GM19372 (cell line): ENCODE results near the gene VIPR2.
"Not testable (repeated sequence)": the region's sequence is repeated elsewhere in the genome, so short reads cannot be mapped to it uniquely, and the experiment has no call there.

ENCODE experiments used
- ATAC-seq: cut with Tn5 transposase; IDR thresholded peaks from one replicate; pipeline ENCODE4 v1.9.1; 2021; ENCODE audit warnings: mild to moderate bottlenecking, low read depth, moderate library complexity; ENCODE audit not compliant: unreplicated experiment

The VIPR2 gene

DNA sequence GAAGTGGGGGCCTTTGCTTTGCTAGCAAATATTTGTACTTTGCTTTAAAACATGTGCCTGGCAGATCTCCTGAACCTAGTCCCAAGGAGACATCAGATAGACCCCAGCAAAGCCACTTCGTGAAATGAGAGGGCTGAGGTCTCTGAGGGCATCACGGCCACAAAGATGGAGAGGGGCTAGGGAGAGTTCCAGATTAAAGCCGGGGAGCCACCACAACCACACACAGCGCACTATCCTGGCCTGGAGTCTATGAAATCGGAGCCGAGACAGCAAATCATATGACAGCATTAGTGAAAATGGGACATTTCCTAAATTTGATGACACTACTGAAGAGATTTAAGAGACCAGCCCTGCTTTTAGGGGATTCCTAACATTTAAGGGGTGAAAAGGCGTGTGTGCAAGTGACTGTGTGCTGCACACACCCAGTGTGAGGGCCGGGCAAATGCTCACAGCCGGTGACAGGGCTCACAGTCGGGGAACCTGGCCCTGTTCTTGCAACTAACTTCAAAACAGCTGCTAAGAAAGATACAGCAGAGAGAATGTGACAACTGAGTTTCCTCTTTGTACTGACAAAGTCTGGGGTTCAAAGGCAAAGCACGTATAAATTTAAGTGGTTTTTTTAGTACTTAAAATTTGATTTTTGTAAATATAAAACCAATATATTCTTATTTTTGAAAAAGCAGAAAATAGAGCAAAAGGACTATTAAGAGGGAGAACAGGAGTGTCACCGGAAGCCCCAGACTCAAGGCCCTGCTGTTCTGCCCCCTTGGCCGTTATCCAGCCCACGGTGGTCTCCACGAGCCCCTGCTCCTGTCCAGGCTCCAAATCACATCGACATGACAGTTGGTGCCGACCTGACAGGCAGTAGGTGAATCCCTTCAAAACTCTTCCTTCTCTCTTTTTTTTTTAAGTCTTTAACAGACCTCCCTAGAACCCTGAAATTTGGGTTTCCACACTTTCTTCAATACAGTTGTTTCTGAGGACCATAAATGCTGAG is 49.5 kb downstream of the VIPR2 start:
- no peak for ATAC-seq

DNA sequence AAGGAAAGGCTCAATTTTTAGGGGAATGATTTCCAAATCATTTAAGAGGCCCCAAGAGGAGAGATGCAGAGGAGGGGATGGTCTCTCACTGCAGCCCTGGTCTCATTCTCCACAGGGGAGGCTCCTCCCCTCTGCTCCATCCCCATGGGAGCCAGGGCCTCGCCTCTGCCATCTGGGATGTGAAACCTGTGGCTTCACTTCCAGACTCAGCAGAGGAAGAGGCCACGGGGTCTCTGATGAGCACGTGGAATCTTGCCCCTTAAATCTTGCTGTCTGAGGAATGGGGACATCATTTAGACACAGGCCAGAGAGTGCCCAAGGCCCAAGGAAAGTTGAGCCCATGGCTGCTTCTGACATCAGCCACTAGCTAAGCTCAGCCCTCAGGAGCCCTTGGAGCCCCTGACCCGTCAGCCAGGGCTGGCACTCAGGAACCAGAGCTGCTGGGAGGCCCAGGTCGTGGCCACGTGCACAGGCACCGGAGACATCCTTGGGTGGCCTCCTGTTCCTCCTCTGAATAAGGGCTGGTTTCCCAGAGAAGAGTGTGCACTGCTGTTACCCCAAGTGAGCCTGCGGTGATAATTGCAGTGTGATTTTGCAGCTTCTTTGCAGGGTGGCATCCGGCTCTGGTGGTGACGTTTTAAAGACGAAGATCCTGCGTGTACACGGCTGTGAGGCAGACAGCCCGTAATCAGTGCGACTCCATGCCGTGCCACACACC is 50.5 kb downstream of the VIPR2 start:
- ATAC-seq: no peak

DNA sequence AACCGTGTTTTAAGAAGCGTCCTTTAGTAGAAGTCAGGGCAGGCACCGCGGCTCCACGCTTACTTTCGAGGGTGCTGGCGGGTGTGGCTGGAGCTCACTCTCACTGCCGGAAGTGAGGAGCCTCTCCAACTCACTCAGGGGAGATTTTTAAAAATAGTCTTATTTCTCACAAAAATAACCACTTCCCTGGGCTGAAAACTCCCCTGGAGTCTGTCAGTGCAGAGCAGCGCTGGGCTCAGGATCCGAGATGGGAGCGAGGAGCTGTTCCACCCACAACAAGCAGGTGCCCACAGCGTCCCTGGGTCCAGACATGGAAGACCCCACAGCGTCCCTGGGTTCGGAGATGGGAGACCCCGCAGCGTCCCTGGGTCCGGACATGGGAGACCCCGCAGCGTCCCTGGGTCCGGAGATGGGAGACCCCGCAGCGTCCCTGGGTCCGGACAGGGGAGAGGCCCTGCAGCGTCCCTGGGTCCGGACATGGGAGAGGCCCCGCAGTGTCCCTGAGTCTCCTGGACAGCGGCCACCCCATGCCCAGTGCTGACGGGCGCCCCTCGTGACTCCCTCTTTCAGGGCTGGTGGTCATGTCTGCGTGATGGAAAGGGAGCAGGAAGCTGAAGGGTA is 51.2 kb downstream of the VIPR2 start:
- no peak for ATAC-seq

DNA sequence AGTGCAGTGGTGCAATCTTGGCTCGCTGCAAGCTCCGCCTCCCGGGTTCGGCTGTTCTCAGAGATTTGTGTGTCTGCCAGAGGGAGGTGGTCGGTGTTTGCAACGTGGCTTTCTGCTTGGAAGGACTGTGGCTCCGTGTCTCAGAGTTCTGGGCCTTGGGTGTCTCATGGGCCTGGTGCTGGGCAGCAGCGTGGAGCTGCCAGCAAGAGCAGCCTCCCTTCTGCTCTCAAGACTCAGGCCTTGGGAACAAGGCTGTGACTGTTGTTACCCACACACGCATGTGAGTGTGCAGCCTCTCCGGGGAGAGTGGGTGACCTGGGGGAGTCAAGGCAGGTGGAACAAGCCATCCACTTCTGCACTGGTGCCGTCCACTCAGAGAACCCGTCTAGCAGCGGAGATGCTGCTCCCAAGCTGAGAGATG is 52.0 kb downstream of the VIPR2 start:
- no peak for ATAC-seq

DNA sequence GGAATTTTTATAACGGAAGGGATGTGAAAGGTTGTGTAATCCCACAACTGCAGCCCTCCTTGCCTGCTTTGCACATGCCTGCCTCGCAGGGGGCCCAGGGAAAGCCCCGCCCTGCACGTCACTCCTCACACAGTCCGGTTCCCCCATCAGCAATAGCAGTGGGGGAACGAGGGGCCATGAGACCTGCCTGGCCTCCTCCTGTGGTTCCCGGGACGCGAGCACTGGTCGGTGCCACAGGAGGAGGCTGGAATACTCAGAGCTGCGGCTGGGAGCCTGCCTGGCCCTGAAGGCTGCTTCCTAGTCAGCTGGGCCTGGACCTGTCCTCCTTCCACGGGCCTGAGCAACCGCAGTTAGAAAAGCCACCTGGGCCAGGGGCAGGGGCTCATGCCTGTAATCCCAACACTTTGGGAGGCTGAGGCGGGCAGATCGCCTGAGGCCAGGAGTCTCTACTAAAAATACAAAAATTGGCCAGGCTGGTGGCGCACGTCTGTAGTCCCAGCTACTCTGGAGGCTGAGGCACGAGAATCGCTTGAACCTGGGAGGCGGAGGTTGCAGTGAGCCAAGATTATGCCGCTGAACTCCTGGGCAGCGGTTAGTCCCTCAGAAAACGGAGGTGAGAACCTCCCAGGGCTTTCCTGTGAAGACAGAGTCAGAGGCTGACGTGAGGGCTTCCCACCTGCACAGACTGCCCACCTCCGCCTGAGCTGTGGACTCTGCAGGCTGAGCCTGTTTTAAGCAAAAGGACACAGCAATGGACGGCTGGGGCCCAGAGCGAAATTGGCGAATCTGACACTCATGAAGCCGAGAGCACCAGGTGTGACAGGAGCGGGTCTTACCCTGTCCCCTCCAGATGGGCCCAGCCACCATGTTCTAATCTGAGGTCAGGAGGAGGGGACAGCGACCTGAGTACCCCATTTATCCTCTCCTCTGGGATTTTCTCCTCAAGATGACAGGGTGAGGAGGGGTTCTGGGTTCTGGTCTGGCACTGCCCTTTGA is 52.9 kb downstream of the VIPR2 start:
- no peak for ATAC-seq

DNA sequence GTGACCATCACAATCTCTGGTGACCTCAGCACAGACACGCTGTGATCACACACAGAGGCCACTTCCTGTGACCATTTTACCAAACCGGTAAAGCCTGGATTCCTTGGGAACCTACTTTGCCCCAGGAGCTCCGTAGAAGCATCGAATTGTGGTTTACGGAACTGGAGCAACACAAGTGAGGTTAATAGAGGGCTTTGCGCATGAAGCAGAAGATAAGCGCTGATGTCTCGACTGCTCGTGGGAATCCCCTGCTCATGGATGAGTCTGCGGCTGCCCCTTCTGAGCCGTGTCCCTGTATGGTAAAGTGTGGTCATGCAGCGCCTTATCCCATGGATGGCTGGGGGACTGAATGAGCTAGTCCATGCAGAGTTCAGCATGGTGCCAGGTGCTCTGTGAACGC is 53.6 kb downstream of the VIPR2 start:
- ATAC-seq: no peak

DNA sequence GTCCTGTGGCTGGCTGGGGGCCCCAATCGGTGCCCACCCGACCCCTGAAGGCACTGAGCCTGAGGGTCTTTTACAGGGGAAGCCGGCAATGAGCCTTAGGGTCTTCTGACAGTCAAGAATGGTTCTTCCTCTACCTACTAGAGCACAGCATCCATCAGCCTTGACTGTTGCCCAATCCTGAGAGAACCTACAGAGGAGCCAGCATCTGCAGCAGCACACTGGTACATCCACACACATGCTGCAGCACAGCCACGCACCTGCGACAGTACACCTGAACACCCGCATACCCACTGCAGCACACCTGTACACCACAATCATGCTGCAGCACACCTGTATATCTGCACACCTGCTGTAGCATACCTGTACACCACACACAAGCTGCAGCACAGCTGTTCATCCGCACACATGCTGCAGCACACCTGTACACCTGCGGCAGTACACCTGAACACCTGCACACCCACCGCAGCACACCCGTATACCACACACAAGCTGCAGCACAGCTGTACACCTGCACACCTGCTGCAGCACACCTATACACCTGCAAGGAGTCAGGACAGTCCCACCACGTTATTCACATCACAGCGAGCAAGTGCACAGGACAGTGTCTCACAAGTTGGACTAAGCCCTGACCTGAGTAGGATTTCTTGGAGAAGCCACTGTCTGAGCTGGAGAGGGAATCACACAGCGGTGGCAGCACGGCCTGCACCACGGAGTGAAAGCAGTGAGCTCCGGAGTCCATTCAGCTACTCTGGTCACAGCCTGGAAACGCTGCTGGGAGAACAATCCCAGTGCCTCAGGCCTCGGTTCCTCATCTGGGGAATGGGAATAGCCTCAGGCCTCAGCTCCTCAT is 56.4 kb downstream of the VIPR2 start:
- no peak for ATAC-seq

DNA sequence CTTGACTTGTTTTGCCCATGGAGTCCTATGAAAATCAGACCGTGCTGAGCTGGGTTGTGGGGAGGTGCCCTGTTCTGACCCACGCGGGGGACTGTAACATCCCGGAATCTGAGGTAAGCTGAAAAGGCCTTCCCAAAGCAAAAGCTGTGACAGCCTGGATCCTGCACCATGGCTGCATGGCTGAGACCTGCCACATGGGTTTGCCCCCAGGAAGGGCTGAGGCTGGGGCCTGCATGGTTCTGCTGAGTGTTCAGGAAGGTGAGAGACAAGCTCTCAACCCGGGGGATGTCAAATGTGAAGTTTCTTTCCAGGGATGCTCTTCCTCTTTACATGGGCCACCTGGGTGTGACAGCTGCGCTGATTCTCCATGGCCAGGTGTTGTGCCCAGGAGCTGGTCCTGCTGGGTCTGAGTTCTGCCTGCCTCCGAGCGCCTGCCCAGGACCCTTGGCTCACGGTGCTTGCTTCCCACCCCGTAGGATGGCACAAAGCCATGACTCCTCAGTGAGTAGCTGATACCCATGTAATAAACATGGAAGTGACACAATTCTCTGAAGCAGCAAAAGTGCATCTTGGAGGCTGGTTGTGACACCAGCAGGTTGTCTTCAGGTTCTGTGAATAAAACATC is 58.3 kb downstream of the VIPR2 start:
- no peak for ATAC-seq

DNA sequence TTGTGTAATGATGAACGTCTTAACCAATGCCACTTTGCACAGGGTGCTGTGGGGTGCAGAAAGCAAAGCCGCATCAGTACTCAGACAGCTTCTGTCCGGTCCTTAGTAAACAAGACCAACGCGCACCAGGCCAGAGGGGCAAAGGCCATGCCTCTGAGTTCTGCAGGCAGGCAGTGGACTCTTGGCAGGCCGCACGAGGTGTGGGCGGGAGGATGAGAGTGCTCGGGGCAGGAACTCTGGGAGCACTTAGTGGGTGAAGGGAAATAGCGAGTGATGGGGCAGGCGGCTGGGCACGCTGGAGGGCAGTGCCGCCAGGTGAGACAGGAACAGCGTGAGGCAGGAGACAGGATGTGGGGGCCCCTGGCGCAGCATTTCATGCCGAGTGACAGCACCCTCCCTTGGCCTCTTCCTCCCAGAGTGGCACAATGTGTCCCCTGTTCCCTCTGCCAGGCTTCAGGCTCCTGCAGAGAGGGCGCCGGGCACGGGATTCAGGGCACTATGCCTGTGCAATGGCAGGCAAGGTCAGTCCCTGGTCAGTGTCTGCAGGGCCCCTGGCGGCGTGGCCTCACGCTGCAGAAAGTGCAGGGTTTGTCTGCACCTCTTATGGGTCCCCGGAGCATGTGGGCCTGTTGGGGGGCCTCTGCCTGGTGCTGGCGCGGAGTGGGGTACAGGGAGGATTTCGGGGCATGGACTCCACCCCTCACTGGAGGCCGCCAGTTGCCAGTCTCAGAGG is 60.4 kb downstream of the VIPR2 start:
- no peak for ATAC-seq

DNA sequence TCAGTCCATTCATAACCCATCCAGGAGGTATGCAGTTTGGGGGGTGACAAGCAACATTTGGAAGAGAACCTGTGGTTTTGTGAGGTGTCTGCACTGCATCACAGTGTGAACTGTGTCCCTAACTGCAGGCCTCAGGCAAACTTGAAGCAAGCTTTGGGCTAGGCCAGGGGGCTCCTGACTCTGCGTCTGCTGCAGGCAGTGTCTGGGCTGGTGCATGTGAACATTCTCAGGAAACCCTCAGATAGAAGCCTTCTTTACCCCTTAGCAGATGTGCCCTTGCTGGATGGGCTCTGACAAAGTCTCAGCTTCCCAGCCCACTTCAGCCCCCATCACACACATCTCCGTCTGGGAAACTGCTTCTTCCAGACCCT is 61.0 kb downstream of the VIPR2 start:
- no peak for ATAC-seq

DNA sequence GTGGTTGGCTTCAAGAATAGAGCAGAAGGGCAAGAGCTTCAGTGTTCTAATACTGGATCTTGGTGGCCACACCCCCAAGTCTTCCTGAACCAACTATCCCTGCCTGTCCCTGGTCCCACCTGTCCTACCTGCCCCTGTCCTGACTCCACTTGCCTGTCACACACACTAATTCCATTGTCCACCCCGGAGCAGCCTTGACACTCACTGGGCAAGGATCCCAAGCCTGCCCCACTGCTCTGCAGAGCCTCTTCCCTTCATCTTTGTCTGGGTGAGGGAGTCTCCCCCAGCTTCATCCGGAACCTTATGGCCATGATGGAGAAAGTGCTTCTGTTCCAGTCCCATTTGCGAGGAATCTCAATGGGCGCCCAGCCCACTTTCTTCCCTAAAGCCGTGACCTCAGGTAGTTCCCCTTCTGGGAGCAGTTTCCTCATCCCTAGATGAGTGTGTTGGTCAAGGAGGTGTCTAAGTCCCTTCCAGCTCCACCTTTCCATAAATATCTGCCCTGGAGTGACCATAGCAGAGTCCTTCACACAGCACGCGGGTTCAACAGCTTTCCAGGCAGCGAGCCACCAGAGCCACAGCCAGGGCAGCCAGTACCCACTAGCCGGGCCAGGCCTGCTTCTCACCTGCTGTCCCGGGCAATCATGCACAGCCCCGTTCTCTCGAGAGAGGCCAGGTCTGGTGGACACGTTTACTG is 61.5 kb downstream of the VIPR2 start:
- no peak for ATAC-seq

DNA sequence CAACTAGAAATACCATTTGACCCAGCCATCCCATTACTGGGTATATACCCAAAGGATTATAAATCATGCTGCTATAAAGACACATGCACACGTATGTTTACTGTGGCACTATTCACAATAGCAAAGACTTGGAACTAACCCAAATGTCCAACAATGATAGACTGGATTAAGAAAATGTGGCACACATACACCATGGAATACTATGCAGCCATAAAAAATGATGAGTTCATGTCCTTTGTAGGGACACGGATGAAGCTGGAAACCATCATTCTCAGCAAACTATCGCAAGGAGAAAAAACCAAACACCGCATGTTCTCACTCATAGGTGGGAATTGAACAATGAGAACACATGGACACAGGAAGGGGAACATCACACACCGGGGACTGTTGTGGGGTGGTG is 62.6 kb downstream of the VIPR2 start:
- not testable (repeated sequence) for ATAC-seq

DNA sequence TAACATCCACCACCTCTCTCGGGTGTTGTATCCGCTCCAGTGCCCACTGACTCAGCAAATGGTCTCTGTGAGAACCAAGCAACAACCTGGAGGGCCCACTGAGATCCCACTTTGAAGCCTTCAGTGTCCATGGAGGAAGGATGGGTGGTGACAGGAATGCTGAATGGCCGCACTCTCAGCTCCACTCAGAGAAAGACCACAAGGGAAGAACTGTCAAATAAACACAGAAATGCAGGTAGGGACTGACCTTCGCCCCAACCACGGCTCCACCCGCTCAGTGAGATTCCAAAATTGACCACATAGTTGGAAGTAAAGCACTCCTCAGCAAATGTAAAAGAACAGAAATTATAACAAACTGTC is 65.8 kb downstream of the VIPR2 start:
- ATAC-seq: no peak

DNA sequence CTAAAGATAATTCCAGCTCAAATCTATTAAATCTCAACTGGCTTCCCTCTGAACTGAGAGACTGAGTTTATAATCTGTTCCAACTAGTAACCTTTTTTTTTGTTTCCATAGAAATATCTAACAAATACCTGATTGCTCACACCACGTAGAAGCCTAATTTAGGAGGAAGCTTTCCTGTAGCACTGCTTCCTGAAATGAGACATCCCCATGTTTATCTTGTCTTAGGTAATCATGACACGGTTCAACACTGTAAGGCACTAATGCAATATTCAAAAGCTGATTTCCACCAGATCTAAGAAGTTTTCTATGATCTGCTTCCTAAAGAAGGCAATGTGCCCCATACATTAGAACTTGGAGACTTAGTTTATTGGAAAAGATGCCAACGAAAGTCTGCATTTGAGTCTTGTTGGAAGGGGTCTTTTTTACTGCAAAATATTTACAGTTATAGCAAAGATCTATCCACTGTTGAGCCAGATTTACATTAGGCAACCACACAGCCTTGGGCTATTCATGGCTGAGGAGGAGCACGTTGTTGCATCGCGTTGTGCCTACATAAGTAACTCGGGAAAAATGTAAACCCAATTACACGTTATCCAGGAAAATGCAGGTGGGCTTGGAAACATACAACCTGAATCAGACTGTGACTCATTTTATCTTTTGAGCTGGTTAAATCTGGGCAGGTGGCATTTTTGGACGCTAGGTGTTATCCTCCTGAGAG is 66.3 kb downstream of the VIPR2 start:
- no peak for ATAC-seq

DNA sequence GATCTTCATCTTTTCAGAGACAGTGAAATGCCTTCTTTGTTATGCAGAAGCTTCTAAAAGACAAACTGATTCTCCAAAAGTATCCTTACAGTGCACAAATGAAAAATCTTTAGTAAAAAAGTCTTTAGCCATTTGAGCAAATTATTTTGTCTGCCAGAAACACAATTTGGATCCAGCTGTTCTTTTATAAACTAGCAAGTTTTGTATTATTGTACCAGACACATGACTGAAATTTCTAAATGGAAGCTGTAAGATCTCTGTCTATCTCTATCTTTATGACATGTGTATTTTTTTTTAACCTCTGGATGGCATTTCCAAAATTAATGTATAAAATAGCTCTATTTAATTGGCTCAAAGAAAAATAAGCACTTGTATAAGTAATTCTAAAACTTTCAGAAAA is 68.3 kb downstream of the VIPR2 start:
- no peak for ATAC-seq

DNA sequence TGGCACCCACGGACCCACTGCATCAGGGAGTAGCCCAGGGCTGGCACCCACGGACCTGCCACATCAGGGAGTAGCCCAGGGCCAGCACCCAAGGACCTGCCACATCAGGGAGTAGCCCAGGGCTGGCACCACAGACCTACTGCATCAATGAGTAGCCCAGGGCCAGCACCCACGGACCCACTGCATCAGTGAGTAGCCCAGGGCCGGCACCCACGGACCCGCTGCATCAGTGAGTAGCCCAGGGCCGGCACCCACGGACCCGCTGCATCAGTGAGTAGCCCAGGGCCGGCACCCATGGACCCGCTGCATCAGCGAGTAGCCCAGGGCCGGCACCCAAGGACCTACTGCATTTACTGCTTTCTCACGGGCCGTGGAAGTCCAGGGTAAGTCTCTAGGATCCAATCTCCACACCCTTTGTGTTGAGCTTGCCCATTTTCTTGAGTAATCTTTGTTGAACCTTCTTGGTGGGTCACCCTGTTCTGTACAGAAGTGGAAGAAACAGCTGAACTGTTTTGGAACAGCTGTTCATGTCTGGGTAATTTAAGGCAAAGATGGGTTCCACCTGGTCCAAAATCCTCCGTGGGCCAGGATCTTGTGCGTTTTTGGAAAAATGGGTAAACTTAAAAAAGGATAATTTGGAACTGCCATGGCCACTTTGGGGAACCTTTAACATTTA is 69.0 kb downstream of the VIPR2 start:
- no peak for ATAC-seq
